NCI-H128 (cell line): ENCODE measurements around the gene ETFB.
"Not testable (repeated sequence)": the region's sequence is repeated elsewhere in the genome, so short reads cannot be mapped to it uniquely, and the experiment has no call there.

ENCODE experiments used
- DNase-seq: peaks from one replicate; lab custom pipeline; 2025; ENCODE audit not compliant: unreplicated experiment; lab: John Stamatoyannopoulos, UW

ETFB gene

DNA sequence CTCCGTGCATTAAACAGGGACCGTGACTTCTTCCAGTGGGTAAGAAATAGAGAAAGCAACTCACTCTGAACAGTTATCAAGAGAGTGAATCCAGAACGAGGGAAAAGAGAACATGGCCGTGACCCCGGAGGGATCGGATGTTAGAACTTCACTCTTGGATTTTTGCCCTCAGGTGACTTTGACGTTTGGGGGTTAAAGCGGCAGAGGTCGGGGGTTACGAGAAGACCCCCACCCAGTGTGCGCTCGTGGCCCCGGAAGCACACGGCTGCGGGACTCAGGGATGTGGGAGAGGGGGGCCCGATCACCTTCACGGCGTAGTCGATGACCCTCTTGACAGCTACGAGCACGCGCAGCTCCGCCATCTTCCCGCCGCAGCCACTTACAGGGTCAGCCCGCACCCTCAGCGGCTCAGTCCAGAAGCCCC lies at the start of gene ETFB:
Gene ETFB, minus strand, starts transcription at position 424 of the 424 bp plus-strand sequence. Its CDS starts 62 bp downstream, at position 362.
- DNase-seq, result no peak

- DNase-seq, result no peak
Observed at GRCh38 chr19:51415187-51415586, 49.0 kb upstream of the ETFB start.

GRCh38 chr19:51410950-51411748 lies 45.0 kb upstream of the ETFB start:
- no peak for DNase-seq

- no peak for DNase-seq
Observed at GRCh38 chr19:51407511-51408131, 41.4 kb upstream of the ETFB start.

DNA sequence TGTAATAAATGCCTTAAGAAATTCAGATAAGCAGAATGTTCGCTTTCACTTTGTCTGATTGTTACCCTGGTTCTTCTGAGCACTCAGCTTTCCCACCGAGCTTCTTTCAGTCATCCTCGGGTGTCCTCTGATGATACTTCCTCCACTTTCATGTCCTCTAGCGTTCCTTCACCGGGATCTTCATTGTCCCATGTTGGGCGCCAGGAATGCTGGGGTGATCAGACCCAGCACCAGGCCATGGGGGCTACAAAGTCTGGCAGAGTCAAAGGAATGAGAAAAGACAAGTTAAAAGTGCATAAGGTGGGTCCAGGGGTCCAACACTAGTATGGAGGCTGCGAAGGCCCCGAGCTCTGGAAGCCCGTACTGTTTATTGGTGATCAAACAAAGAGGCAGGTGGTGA lies 35.9 kb upstream of the ETFB start:
- no peak for DNase-seq

DNA sequence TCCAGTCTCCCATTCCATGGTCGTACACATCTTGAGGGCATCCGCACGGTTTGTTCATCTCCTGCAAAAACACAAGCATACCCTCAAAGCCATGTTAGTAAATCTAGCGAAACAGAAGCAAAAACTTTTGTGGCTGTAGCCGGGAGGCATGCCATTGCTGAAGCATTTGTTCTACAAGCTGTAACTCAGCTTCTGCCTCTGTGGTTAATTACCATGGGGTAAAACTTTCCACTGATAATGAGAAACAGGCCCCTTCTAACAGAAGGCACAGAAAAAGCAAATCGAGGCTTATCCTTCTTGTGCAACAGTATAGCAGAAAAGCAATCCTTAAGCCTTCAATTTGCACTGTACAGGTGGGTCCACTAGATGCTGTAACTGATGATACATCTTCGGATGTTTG lies 33.7 kb upstream of the ETFB start:
- DNase-seq, result not testable (repeated sequence)

DNA sequence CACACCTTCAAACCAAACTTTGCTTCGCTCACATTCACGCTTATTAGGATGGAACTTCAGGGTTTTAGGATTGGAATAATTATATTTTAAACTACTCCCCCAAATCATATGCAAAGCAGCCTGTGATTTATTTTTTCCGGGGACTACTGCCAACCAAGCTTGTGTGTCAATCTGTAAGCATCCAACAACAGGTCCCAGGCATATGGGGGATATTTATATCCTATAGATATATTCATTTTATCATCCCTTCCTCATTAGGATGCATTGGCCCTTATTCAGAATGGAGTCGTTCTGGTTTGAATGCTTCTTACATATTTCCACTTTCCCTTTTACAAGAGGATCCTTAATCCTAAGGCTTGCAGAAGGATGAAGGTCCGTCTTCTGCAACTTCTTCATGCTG lies 33.0 kb upstream of the ETFB start:
- no peak for DNase-seq

DNA sequence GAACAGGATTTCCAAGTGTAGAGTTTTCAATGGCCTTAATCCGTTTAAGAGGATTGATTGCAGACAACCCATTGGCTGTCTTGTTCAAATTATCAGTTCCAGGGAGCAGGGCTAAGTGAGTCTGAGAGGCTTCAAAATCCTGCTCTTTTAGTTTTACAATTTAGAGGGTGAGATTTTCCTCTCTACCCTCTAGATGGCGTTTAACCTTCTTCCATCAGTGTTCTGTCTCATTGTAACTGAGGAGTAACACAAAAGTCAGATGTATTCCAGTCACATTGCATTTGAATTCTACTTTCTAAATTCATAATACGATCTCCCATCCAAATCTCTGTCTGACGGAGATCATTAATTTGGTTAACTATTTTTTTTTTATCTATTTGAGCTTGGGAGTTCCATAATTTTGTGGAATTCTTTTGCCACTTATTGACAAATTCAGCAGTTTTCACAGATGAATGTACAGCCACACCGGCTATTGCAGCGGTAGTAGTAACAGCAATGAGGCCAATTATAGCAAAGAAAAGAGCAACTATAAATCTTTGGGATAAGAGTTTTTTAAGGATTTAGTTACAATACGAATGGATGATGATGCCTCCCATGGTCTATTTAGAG lies 32.0 kb upstream of the ETFB start:
- no peak for DNase-seq

DNA sequence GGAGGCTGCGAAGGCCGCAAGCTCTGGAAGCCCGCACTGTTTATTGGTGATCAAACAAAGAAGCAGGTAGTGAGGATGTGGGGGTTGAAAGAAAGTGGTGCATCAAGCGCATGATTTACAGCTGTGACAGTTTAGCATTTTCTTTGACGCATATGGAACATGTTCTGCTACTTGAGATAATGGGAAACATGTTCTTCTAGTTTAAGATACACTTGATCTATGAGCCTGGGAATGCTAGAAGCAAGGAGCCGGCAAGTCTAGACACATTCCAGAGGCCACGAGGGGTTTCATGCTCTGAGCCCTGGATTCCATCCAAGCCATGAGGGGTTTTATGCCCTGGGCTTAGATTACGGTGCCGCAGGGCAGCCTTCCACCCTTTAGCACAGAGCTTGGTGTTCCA lies 31.3 kb upstream of the ETFB start:
- not testable (repeated sequence) for DNase-seq

- DNase-seq, result no peak
Observed at GRCh38 chr19:51396175-51396574, 30.0 kb upstream of the ETFB start.

- no peak for DNase-seq
Observed at GRCh38 chr19:51394050-51394836, 28.1 kb upstream of the ETFB start.

GRCh38 chr19:51392701-51393100 lies 26.5 kb upstream of the ETFB start:
- no peak for DNase-seq

GRCh38 chr19:51391073-51391611 lies 25.0 kb upstream of the ETFB start:
- DNase-seq, result no peak

DNA sequence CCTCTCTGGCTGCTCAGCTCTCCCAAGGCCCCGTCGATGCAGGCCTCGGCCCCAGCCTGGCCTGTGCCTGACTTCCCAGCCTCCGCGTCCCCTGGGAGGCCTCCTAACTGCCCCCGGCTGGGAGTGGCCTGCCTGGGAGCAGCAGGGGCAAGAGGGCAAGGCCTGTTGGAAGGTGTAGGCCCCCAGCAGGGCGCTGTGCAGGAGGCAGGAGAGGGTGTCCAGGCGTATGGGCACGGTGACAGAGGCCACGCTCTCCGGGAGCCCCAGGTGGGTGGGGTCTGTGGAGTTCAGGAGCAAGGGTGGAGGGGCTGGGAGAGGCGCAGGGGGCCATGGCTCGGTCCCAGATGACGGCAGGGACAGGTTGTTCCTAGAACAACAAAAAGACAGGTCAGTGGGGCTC lies 23.0 kb upstream of the ETFB start:
- DNase-seq, result no peak

GRCh38 chr19:51387924-51388389 lies 21.8 kb upstream of the ETFB start, which contains the start of gene LIM2:
Gene LIM2, minus strand, starts transcription at chr19:51387974. Its CDS starts 531 bp downstream, at chr19:51387443.
- no peak for DNase-seq

DNA sequence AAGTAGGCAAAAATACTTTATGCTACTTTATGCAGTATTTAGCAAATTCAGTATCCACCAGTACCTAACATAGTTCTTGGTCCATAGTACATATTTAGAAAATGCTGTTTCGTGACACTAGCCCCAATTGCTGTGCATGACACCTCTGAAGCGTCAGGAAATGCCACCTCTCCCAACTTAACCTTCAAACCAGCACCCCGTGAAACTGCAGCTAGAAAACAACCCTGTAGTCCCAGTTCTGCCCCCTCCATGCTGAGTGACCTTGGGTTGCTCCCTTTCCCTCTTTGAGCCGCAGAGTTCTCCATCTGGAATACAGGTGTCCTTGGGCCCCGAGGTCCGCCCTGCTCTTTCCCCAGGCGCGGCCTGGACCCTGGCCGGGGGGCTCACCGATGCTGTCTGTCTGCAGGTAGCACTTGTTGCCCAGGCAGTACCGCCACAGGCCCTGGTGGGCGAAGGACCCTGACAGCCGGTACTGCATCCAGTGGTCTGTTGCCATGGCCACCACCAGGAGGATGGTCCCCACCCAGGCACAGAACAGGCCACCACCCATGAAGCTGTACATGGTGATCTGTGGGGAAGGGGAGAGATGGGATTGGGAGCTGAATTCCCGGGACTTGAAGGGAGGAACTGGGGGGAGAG lies 20.8 kb upstream of the ETFB start:
- DNase-seq, result no peak

DNA sequence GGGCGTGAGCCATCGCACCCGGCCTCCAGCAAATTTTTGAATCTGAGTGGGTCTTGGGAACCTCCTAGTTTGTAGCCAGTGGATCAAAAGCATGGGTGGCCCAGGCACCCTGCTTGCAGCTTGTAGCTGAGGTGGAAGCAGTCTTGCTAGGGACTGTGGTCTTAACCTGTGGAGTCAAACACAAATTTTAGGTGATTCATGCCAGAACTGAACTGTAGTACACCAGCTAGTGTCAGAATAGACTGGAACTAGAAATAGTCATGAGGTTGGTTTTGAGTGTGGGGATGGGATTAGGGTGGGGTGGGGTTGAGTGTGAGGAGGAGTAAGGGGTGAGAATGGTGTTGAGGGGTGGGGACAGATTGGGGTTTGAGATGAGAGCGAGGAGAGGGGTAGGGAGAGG lies 15.8 kb upstream of the ETFB start:
- no peak for DNase-seq

GRCh38 chr19:51380379-51380778 lies 14.2 kb upstream of the ETFB start:
- DNase-seq, result no peak

DNA sequence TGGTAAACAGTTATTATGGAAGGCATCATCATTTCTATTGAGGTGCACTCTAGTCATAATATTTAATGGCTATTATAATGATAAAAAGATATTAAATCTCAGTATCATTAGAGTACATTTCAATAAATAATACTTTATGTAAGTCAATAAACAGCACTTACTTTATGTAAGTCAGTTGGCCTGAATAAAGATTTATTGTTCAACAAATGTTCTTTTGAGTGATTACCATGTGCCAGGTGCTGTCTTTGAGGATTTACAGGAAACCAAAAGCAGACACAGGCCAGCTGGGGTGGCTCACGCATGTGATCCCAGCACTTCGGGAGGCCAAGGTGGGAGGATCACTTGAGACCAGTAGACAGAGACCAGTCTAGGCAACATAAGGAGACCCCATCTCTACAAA lies 11.2 kb upstream of the ETFB start:
- no peak for DNase-seq

- no peak for DNase-seq
Observed at GRCh38 chr19:51375504-51376221, 9.5 kb upstream of the ETFB start.
